ACHN (cell line): ENCODE measurements around the gene GJD3.

ENCODE experiments used
- DNase-seq: peaks from one replicate; pipeline ENCODE4 v3.0.0-alpha.2; 2015
- in situ Hi-C: cut with HindIII; loops from 2 replicates; pipeline ENCODE4 v1.10.0; 2017; ENCODE audit warnings: low sequenced_read_pairs, low pct_ligation_motif_present, low pct_unique_long_range_greater_than_20kb

Gene GJD3

GRCh38 chr17:40329839-40330794, 34.4 kb downstream of the GJD3 start:
- DNase-seq = no peak
- in situ Hi-C loops = no loop called here

GRCh38 chr17:40328386-40328766, 36.2 kb downstream of the GJD3 start:
- no peak for DNase-seq
- in situ Hi-C loops = no loop called here

- in situ Hi-C loops = no loop called here
- no peak for DNase-seq
These were observed 36.7 kb downstream of the GJD3 start for GRCh38 chr17:40327735-40328385.

GRCh38 chr17:40327244-40327729, 37.2 kb downstream of the GJD3 start:
- in situ Hi-C loops = no loop called here
- DNase-seq = no peak

GRCh38 chr17:40326832-40327199, 37.7 kb downstream of the GJD3 start:
- in situ Hi-C loops = no loop called here

GRCh38 chr17:40326014-40326831, 38.3 kb downstream of the GJD3 start:
- in situ Hi-C loops = no loop called here
- no peak for DNase-seq

More at GRCh38 chr17:40326832-40327199, 37.7 kb downstream of the GJD3 start:
- DNase-seq = no peak

- no peak for DNase-seq
- in situ Hi-C loops = no loop called here
These were observed 39.2 kb downstream of the GJD3 start for GRCh38 chr17:40325156-40326013.

GRCh38 chr17:40323391-40324381, 40.9 kb downstream of the GJD3 start:
- in situ Hi-C loops = loop anchor here (25.0 kb wide), 1 partner anchor 214 kb away; no protein-coding TSS in a partner anchor
- peak; percentile 31 for DNase-seq

- in situ Hi-C loops = loop anchor here (25.0 kb wide), 1 partner anchor 215 kb away; no protein-coding TSS in a partner anchor
- DNase-seq = peak; percentile 76
These were observed 41.9 kb downstream of the GJD3 start for GRCh38 chr17:40322358-40323315.

- DNase-seq = no peak
- in situ Hi-C loops = loop anchor here (25.0 kb wide), 1 partner anchor 215 kb away; no protein-coding TSS in a partner anchor
These were observed 42.6 kb downstream of the GJD3 start for GRCh38 chr17:40321961-40322357.

- in situ Hi-C loops = loop anchor here (25.0 kb wide), 1 partner anchor 216 kb away; no protein-coding TSS in a partner anchor
- DNase-seq = no peak
These were observed 43.0 kb downstream of the GJD3 start for GRCh38 chr17:40321524-40321929.

GRCh38 chr17:40320756-40321523, 43.6 kb downstream of the GJD3 start:
- in situ Hi-C loops = loop anchor here (25.0 kb wide), 1 partner anchor 216 kb away; no protein-coding TSS in a partner anchor
- no peak for DNase-seq

GRCh38 chr17:40319651-40320540, 44.6 kb downstream of the GJD3 start:
- in situ Hi-C loops = loop anchor here (25.0 kb wide), 1 partner anchor 217 kb away; no protein-coding TSS in a partner anchor
- DNase-seq = no peak
